HG02798 (cell line): ENCODE results near the gene GFOD1.

ENCODE experiments used
- ATAC-seq: cut with Tn5 transposase; IDR thresholded peaks from one replicate; pipeline ENCODE4 v1.9.1; 2021; ENCODE audit warnings: mild to moderate bottlenecking; ENCODE audit not compliant: unreplicated experiment, poor library complexity

GFOD1 gene

GRCh38 chr6:13412639-13413465, 74.5 kb downstream of the GFOD1 start:
- no peak for ATAC-seq

- no peak for ATAC-seq
Observed at GRCh38 chr6:13412211-13412610, 75.2 kb downstream of the GFOD1 start.

- no peak for ATAC-seq
Observed at GRCh38 chr6:13411484-13411883, 75.9 kb downstream of the GFOD1 start.

GRCh38 chr6:13409991-13410390, 77.4 kb downstream of the GFOD1 start:
- no peak for ATAC-seq

GRCh38 chr6:13407709-13408695, 79.4 kb downstream of the GFOD1 start:
- no peak for ATAC-seq

- no peak for ATAC-seq
Observed at GRCh38 chr6:13407368-13407708, 80.1 kb downstream of the GFOD1 start.

- no peak for ATAC-seq
Observed at GRCh38 chr6:13406781-13407180, 80.6 kb downstream of the GFOD1 start.

- no peak for ATAC-seq
Observed at GRCh38 chr6:13405961-13406477, 81.4 kb downstream of the GFOD1 start.

- no peak for ATAC-seq
Observed at GRCh38 chr6:13404892-13405254, 82.5 kb downstream of the GFOD1 start.

- no peak for ATAC-seq
Observed at GRCh38 chr6:13404228-13404891, 83.0 kb downstream of the GFOD1 start.

- no peak for ATAC-seq
Observed at GRCh38 chr6:13402711-13403110, 84.7 kb downstream of the GFOD1 start.

- no peak for ATAC-seq
Observed at GRCh38 chr6:13400772-13401171, 86.6 kb downstream of the GFOD1 start.

GRCh38 chr6:13398421-13398994, 88.9 kb downstream of the GFOD1 start:
- no peak for ATAC-seq

- ATAC-seq: no peak
Observed at GRCh38 chr6:13398069-13398381, 89.4 kb downstream of the GFOD1 start.

GRCh38 chr6:13397359-13398068, 89.9 kb downstream of the GFOD1 start:
- ATAC-seq: peak; percentile 78

GRCh38 chr6:13396241-13396792, 91.1 kb downstream of the GFOD1 start:
- no peak for ATAC-seq

- ATAC-seq: no peak
Observed at GRCh38 chr6:13395272-13396237, 91.8 kb downstream of the GFOD1 start.

- no peak for ATAC-seq
Observed at GRCh38 chr6:13392462-13392861, 94.9 kb downstream of the GFOD1 start.
